ENCODE results near the gene TMEM72. TPM values are rescaled to one million over a fixed set of nuclear protein-coding genes. Genes with fewer than 3 reads are reported as not detected.

The TMEM72 gene
- total and polyA plus RNA-seq, 4 donors: 0.02 to 0.33 TPM; not detected in 2

DNA sequence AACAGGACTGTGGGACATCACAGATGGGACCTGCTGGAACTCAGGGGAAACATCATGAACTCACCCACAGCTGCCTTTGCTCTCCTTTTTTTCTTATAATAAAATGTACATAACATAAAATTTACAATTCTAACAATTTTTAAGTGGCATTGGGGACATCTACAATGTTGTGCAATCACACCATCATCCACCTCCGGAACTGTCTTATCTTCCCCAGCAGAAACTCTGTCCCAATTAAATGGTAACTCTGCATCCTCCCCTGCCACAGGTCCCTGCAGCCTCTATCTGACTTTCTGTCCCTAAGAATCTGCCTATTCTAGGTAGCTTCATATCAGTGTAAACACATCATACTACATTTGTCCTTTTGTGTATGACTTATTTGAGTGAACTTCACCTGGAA lies 19.4 kb upstream of the TMEM72 start:
- no peaks in the 10 kb centered on the region for H3K9me3 ChIP-seq (ENCODE audit: control insufficient read depth in 4 of 4, low read length in 3 of 4)
- H3K36me3 ChIP-seq (ENCODE audit: control insufficient read depth in 4 of 4, insufficient read depth in 3 of 4, low read depth in 1 of 4, low read length in 3 of 4): no peaks in the 10 kb centered on the region
- no peaks in the 10 kb centered on the region for H3K4me1 ChIP-seq (ENCODE audit: control insufficient read depth in 4 of 4, insufficient read depth in 4 of 4, low read length in 3 of 4)
- H3K27ac ChIP-seq (ENCODE audit: low read depth in 1 of 2, low read length in 2 of 2): no peak overlapping the region
- TF ChIP-seq YY1 (IDR thresholded peaks at IDR 0.05) (no peak), MAX (IDR thresholded peaks at IDR 0.05) (no peak), GABPA (IDR thresholded peaks at IDR 0.05 in 1 of 2, conservative IDR thresholded peaks at IDR 0.05 in 1 of 2) (no peak), JUND (IDR thresholded peaks at IDR 0.05) (no peak), HNF4A (conservative IDR thresholded peaks at IDR 0.05) (no peak), EGR1 (IDR thresholded peaks at IDR 0.05; ENCODE audit: low read depth in 2 of 2) (no peak), RXRA (IDR thresholded peaks at IDR 0.05) (no peak), HNF4G (IDR thresholded peaks at IDR 0.05) (no peak), FOXA1 (IDR thresholded peaks at IDR 0.05) (no peak), CTCF (IDR thresholded peaks at IDR 0.05; ENCODE audit: low read depth, low read length, missing input control) (no peak)
- TF ChIP-seq, protein P1, sequence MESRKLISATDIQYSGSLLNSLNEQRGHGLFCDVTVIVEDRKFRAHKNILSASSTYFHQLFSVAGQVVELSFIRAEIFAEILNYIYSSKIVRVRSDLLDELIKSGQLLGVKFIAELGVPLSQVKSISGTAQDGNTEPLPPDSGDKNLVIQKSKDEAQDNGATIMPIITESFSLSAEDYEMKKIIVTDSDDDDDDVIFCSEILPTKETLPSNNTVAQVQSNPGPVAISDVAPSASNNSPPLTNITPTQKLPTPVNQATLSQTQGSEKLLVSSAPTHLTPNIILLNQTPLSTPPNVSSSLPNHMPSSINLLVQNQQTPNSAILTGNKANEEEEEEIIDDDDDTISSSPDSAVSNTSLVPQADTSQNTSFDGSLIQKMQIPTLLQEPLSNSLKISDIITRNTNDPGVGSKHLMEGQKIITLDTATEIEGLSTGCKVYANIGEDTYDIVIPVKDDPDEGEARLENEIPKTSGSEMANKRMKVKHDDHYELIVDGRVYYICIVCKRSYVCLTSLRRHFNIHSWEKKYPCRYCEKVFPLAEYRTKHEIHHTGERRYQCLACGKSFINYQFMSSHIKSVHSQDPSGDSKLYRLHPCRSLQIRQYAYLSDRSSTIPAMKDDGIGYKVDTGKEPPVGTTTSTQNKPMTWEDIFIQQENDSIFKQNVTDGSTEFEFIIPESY (IDR thresholded peaks at IDR 0.05): no peak
- no peak overlapping the region for H3K4me3 ChIP-seq (ENCODE audit: low read depth in 1 of 3, low read length in 3 of 3)
- no peaks in the 10 kb centered on the region for H3K27me3 ChIP-seq (ENCODE audit: control insufficient read depth in 4 of 4, insufficient read depth in 4 of 4, low read length in 3 of 4)
- no peak overlapping the region for H3K9ac ChIP-seq (ENCODE audit: low read depth in 1 of 2, low read length in 2 of 2)
- DNase-seq (ENCODE audit: low spot score): no peak
- WGBS: 96% methylated on average over 1 of the region's 1 CpG

- H3K4me3 ChIP-seq (ENCODE audit: low read depth in 1 of 3, low read length in 3 of 3): no peak overlapping the region
- no peak overlapping the region for H3K27ac ChIP-seq (ENCODE audit: low read depth in 1 of 2, low read length in 2 of 2)
- no peak overlapping the region for H3K9ac ChIP-seq (ENCODE audit: low read depth in 1 of 2, low read length in 2 of 2)
- H3K9me3 ChIP-seq (ENCODE audit: control insufficient read depth in 4 of 4, low read length in 3 of 4): no peaks in the 10 kb centered on the region
- no peaks in the 10 kb centered on the region for H3K4me1 ChIP-seq (ENCODE audit: control insufficient read depth in 4 of 4, insufficient read depth in 4 of 4, low read length in 3 of 4)
- no peaks in the 10 kb centered on the region for H3K36me3 ChIP-seq (ENCODE audit: control insufficient read depth in 4 of 4, insufficient read depth in 3 of 4, low read depth in 1 of 4, low read length in 3 of 4)
- H3K27me3 ChIP-seq (ENCODE audit: control insufficient read depth in 4 of 4, insufficient read depth in 4 of 4, low read length in 3 of 4): no peaks in the 10 kb centered on the region
- TF ChIP-seq CTCF (IDR thresholded peaks at IDR 0.05; ENCODE audit: low read depth, low read length, missing input control): no peak
- TF ChIP-seq TAF1 (conservative IDR thresholded peaks at IDR 0.05): no peak
- no peak for TF ChIP-seq FOXA2 (IDR thresholded peaks at IDR 0.05)
- no peak for TF ChIP-seq REST (IDR thresholded peaks at IDR 0.05)
- TF ChIP-seq, protein P2, sequence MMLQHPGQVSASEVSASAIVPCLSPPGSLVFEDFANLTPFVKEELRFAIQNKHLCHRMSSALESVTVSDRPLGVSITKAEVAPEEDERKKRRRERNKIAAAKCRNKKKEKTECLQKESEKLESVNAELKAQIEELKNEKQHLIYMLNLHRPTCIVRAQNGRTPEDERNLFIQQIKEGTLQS (IDR thresholded peaks at IDR 0.05): no peak
- TF ChIP-seq, protein P1 (IDR thresholded peaks at IDR 0.05): no peak
- TF ChIP-seq HNF4A (conservative IDR thresholded peaks at IDR 0.05): no peak
- no peak for TF ChIP-seq YY1 (IDR thresholded peaks at IDR 0.05)
- no peak for TF ChIP-seq GABPA (IDR thresholded peaks at IDR 0.05 in 1 of 2, conservative IDR thresholded peaks at IDR 0.05 in 1 of 2)
- no peak for TF ChIP-seq RAD21 (IDR thresholded peaks at IDR 0.05)
- 89% methylated on average over 5 of the region's 5 CpGs for WGBS
- no peak for DNase-seq (ENCODE audit: low spot score)
Observed at GRCh38 chr10:44893604-44894468, 17.3 kb upstream of the TMEM72 start.
